K562 (cell line): Measurements from ENCODE around the gene FOXO4.

ENCODE experiments used
- CTCF ChIP-seq, 3 experiments: IDR thresholded peaks in 2 of 3; conservative IDR thresholded peaks in 1 of 3; 2 replicates each; pipeline ENCODE4 v1.5.1; 2011 to 2012; ENCODE audit warnings: low read length in 3 of 3, mild to moderate bottlenecking in 3 of 3, control low read depth in 2 of 3, improper control_type of control experiment in 1 of 3, inconsistent platforms in 1 of 3, low read depth in 1 of 3, mixed read lengths in 1 of 3, moderate library complexity in 1 of 3; ENCODE audit not compliant: insufficient read depth in 2 of 3
- ELF4 ChIP-seq: fragments of 450-650 bp; formaldehyde crosslinking; IDR thresholded peaks from 2 replicates; pipeline ENCODE4 v1.4.0; 2022; ENCODE audit warnings: missing genetic modification characterization
- EP300 ChIP-seq: IDR thresholded peaks from 2 replicates; pipeline ENCODE4 v1.6.1; 2012; ENCODE audit warnings: low read length, improper control_type of control experiment
- LCOR ChIP-seq: sonication (generic); formaldehyde crosslinking; IDR thresholded peaks from 2 replicates; pipeline ENCODE4 v1.8.0; 2022; ENCODE audit warnings: mild to moderate bottlenecking, missing genetic modification reagents
- POLR2A ChIP-seq: fragments of 450-650 bp; conservative IDR thresholded peaks from 2 replicates; pipeline ENCODE4 v1.6.1; 2016
- POLR2AphosphoS5 ChIP-seq: IDR thresholded peaks from 2 replicates; pipeline ENCODE4 v1.6.1; 2011; ENCODE audit warnings: mild to moderate bottlenecking, low read depth, low read length, moderate library complexity; ENCODE audit not compliant: control insufficient read depth, insufficient read depth
- RCOR1 ChIP-seq, 2 experiments: IDR thresholded peaks; 2 replicates each; pipeline ENCODE4 v1.6.1; 2012; ENCODE audit warnings: low read depth in 2 of 2, low read length in 2 of 2, borderline replicate concordance in 1 of 2, improper control_type of control experiment in 1 of 2
- ZNF639 ChIP-seq, 2 experiments: fragments of 200-800 bp in 1 of 2; sonication (Bioruptor generic) in 1 of 2; sonication (generic) in 1 of 2; formaldehyde crosslinking in 1 of 2; IDR thresholded peaks in 1 of 2; conservative IDR thresholded peaks in 1 of 2; 2 replicates each; pipeline versions ENCODE4 v1.5.0 to v1.6.1; 2016 to 2020; ENCODE audit warnings: missing compliant biosample characterization in 1 of 2, missing genetic modification characterization in 1 of 2, missing genetic modification reagents in 1 of 2
- TF ChIP-seq, protein P1 (sequence below): fragments of 200-800 bp; sonication (Bioruptor generic); IDR thresholded peaks from 2 replicates; pipeline ENCODE4 v1.6.1; 2016; ENCODE audit warnings: missing genetic modification characterization, missing compliant biosample characterization

- TF ChIP-seq POLR2AphosphoS5 (no peak; the same call in 1 of the 2 replicates), RCOR1 (IDR thresholded peaks at IDR 0.05; ENCODE audit: borderline replicate concordance in 1 of 2, low read depth in 2 of 2, low read length in 2 of 2) (peak in 1 of 2 experiments; percentile 33; a peak in 1 of 4 replicates), CTCF (IDR thresholded peaks at IDR 0.05 in 2 of 3, conservative IDR thresholded peaks at IDR 0.05 in 1 of 3; ENCODE audit: insufficient read depth in 2 of 3, low read depth in 1 of 3, low read length in 3 of 3) (no peak), ELF4 (CRISPR knock-in tag) (no peak), POLR2A (peak; percentile 67), LCOR (no peak), ZNF639 (CRISPR knock-in tag; conservative IDR thresholded peaks at IDR 0.05 in 1 of 2, IDR thresholded peaks at IDR 0.05 in 1 of 2) (peak in 1 of 2 experiments; percentile 88; a peak in 2 of 4 replicates), EP300 (no peak; the same call in 1 of the 2 replicates)
- TF ChIP-seq, protein P1, sequence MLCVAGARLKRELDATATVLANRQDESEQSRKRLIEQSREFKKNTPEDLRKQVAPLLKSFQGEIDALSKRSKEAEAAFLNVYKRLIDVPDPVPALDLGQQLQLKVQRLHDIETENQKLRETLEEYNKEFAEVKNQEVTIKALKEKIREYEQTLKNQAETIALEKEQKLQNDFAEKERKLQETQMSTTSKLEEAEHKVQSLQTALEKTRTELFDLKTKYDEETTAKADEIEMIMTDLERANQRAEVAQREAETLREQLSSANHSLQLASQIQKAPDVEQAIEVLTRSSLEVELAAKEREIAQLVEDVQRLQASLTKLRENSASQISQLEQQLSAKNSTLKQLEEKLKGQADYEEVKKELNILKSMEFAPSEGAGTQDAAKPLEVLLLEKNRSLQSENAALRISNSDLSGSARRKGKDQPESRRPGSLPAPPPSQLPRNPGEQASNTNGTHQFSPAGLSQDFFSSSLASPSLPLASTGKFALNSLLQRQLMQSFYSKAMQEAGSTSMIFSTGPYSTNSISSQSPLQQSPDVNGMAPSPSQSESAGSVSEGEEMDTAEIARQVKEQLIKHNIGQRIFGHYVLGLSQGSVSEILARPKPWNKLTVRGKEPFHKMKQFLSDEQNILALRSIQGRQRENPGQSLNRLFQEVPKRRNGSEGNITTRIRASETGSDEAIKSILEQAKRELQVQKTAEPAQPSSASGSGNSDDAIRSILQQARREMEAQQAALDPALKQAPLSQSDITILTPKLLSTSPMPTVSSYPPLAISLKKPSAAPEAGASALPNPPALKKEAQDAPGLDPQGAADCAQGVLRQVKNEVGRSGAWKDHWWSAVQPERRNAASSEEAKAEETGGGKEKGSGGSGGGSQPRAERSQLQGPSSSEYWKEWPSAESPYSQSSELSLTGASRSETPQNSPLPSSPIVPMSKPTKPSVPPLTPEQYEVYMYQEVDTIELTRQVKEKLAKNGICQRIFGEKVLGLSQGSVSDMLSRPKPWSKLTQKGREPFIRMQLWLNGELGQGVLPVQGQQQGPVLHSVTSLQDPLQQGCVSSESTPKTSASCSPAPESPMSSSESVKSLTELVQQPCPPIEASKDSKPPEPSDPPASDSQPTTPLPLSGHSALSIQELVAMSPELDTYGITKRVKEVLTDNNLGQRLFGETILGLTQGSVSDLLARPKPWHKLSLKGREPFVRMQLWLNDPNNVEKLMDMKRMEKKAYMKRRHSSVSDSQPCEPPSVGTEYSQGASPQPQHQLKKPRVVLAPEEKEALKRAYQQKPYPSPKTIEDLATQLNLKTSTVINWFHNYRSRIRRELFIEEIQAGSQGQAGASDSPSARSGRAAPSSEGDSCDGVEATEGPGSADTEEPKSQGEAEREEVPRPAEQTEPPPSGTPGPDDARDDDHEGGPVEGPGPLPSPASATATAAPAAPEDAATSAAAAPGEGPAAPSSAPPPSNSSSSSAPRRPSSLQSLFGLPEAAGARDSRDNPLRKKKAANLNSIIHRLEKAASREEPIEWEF (CRISPR knock-in tag): peak; percentile 89
Observed at GRCh38 chrX:71068044-71068918, 27.4 kb upstream of the FOXO4 start, which contains the start of gene SNX12.
